H9 (cell line): Measurements from ENCODE around the gene TMPRSS2. TPM values are rescaled to one million over a fixed set of nuclear protein-coding genes. Genes with fewer than 3 reads are reported as not detected.

Experiments used
- DNase-seq: peaks from one replicate; pipeline ENCODE4 v3.0.0-alpha.2; 2017
- H2AFZ ChIP-seq: one replicate; pipeline ENCODE4 v1.6.1; 2013; ENCODE audit warnings: mild to moderate bottlenecking, low read length, control low read depth, moderate library complexity
- H2AK5ac ChIP-seq: 2 replicates; pipeline ENCODE4 v1.6.1; 2013; ENCODE audit warnings: low read length, control low read depth, mixed read lengths; ENCODE audit not compliant: insufficient read length
- H2BK120ac ChIP-seq: one replicate; pipeline ENCODE4 v1.6.1; 2013; ENCODE audit warnings: low read depth, mild to moderate bottlenecking, low read length, control low read depth, inconsistent platforms; ENCODE audit not compliant: poor library complexity, severe bottlenecking
- H2BK12ac ChIP-seq: 2 replicates; pipeline ENCODE4 v1.6.1; 2013; ENCODE audit warnings: low read length, control low read depth, mixed read lengths, low read depth; ENCODE audit not compliant: insufficient read length
- H2BK15ac ChIP-seq: 2 replicates; pipeline ENCODE4 v1.6.1; 2013; ENCODE audit warnings: low read depth, low read length, control low read depth
- H2BK20ac ChIP-seq: one replicate; pipeline ENCODE4 v1.6.1; 2013; ENCODE audit warnings: low read depth, mild to moderate bottlenecking, low read length, control low read depth, inconsistent platforms; ENCODE audit not compliant: poor library complexity, severe bottlenecking
- H2BK5ac ChIP-seq: 2 replicates; pipeline ENCODE4 v1.6.1; 2013; ENCODE audit warnings: low read length, control low read depth, mixed read lengths; ENCODE audit not compliant: insufficient read length
- H3K14ac ChIP-seq: 2 replicates; pipeline ENCODE4 v1.6.1; 2013; ENCODE audit warnings: low read length, control low read depth; ENCODE audit not compliant: insufficient read depth
- H3K18ac ChIP-seq: 2 replicates; pipeline ENCODE4 v1.6.1; 2013; ENCODE audit warnings: low read depth, mild to moderate bottlenecking, mixed read lengths, low read length, control low read depth; ENCODE audit not compliant: insufficient read length
- H3K23ac ChIP-seq: 2 replicates; pipeline ENCODE4 v1.6.1; 2013; ENCODE audit warnings: low read length, control low read depth, mixed read lengths, low read depth; ENCODE audit not compliant: insufficient read length
- H3K23me2 ChIP-seq: 2 replicates; pipeline ENCODE4 v1.6.1; 2013; ENCODE audit warnings: low read depth, mild to moderate bottlenecking, mixed read lengths, low read length, control low read depth; ENCODE audit not compliant: insufficient read length, poor library complexity, severe bottlenecking
- H3K27ac ChIP-seq: 2 replicates; pipeline ENCODE4 v1.5.1; 2013; ENCODE audit warnings: low read length, control low read depth, mixed read lengths, low read depth; ENCODE audit not compliant: insufficient read length
- H3K27me3 ChIP-seq: 2 replicates; pipeline ENCODE4 v1.6.1; 2013; ENCODE audit warnings: low read length, control low read depth, inconsistent platforms; ENCODE audit not compliant: insufficient read depth
- H3K4ac ChIP-seq: 2 replicates; pipeline ENCODE4 v1.6.1; 2013; ENCODE audit warnings: low read depth, mild to moderate bottlenecking, control low read depth, inconsistent platforms, low read length, moderate library complexity
- H3K4me1 ChIP-seq: 2 replicates; pipeline ENCODE4 v1.6.1; 2013; ENCODE audit warnings: low read length, control low read depth, inconsistent platforms; ENCODE audit not compliant: insufficient read depth
- H3K4me2 ChIP-seq: 2 replicates; pipeline ENCODE4 v1.6.1; 2013; ENCODE audit warnings: low read length, control low read depth, mixed read lengths; ENCODE audit not compliant: insufficient read length, insufficient read depth
- H3K56ac ChIP-seq: 2 replicates; pipeline ENCODE4 v1.6.1; 2013; ENCODE audit warnings: low read depth, mild to moderate bottlenecking, mixed read lengths, low read length, control low read depth; ENCODE audit not compliant: insufficient read length
- H3K79me1 ChIP-seq: 2 replicates; pipeline ENCODE4 v1.6.1; 2013; ENCODE audit warnings: low read depth, mild to moderate bottlenecking, moderate library complexity, low read length, control low read depth, inconsistent platforms; ENCODE audit not compliant: insufficient read depth, poor library complexity, severe bottlenecking
- H3K79me2 ChIP-seq: 2 replicates; pipeline ENCODE4 v1.6.1; 2013; ENCODE audit warnings: low read length, control low read depth, inconsistent platforms; ENCODE audit not compliant: insufficient read depth
- H3K9ac ChIP-seq: 2 replicates; pipeline ENCODE4 v1.6.1; 2013; ENCODE audit warnings: low read length, control low read depth, mixed read lengths; ENCODE audit not compliant: insufficient read length; ENCODE audit errors: extremely low read depth
- H3K9me3 ChIP-seq: one replicate; pipeline ENCODE4 v1.6.1; 2013; ENCODE audit warnings: low read depth, low read length, inconsistent platforms; ENCODE audit not compliant: control insufficient read depth
- H3T11ph ChIP-seq: one replicate; pipeline ENCODE4 v1.6.1; 2013; ENCODE audit warnings: mild to moderate bottlenecking, low read length, control low read depth, inconsistent platforms
- H4K20me1 ChIP-seq: one replicate; pipeline ENCODE4 v1.6.1; 2013; ENCODE audit not compliant: control insufficient read depth, insufficient read length, insufficient read depth
- H4K5ac ChIP-seq: 2 replicates; pipeline ENCODE4 v1.6.1; 2013; ENCODE audit warnings: low read depth, mild to moderate bottlenecking, mixed read lengths, low read length, control low read depth; ENCODE audit not compliant: insufficient read length
- H4K8ac ChIP-seq: replicated peaks from 2 replicates; pipeline ENCODE4 v1.6.1; 2013; ENCODE audit warnings: low read length, control low read depth, mixed read lengths, low read depth; ENCODE audit not compliant: insufficient read length
- H4K91ac ChIP-seq: 2 replicates; pipeline ENCODE4 v1.6.1; 2013; ENCODE audit warnings: low read depth, mild to moderate bottlenecking, moderate library complexity, mixed read lengths, low read length, control low read depth; ENCODE audit not compliant: insufficient read length
- H3K27ac Mint-ChIP-seq, 3 experiments: 2 replicates in 2 of 3; 3 replicates in 1 of 3; pipeline ENCODE4 v1.8.0; 2020 to 2021; ENCODE audit warnings: mixed read lengths in 3 of 3, mild to moderate bottlenecking in 1 of 3, moderate library complexity in 1 of 3
- H3K27me3 Mint-ChIP-seq: 2 replicates; pipeline ENCODE4 v1.8.0; 2021; ENCODE audit warnings: low read depth, mild to moderate bottlenecking, moderate library complexity, mixed read lengths
- H3K36me3 Mint-ChIP-seq, 3 experiments: 2 replicates in 2 of 3; 3 replicates in 1 of 3; pipeline ENCODE4 v1.8.0; 2020 to 2021; ENCODE audit warnings: low read depth in 3 of 3, mixed read lengths in 3 of 3; ENCODE audit not compliant: insufficient read depth in 1 of 3
- H3K4me1 Mint-ChIP-seq, 2 experiments: 2 replicates each; pipeline ENCODE4 v1.8.0; 2020; ENCODE audit warnings: mixed read lengths in 2 of 2
- H3K4me3 Mint-ChIP-seq, 2 experiments: 2 replicates in 1 of 2; 3 replicates in 1 of 2; pipeline ENCODE4 v1.8.0; 2020 to 2021; ENCODE audit warnings: mild to moderate bottlenecking in 2 of 2, mixed read lengths in 2 of 2, moderate library complexity in 1 of 2
- H3K9me3 Mint-ChIP-seq, 2 experiments: 2 replicates in 1 of 2; 3 replicates in 1 of 2; pipeline ENCODE4 v1.8.0; 2020; ENCODE audit warnings: mild to moderate bottlenecking in 2 of 2, mixed read lengths in 2 of 2, moderate library complexity in 1 of 2
- WGBS: extraction: QIAGEN DNeasy Blood & Tissue Kit; methylation state at CpG from one replicate; pipeline ENCODE4 v1.1.7; 2013; ENCODE audit warnings: missing lambda C conversion rate, low lambda C conversion rate, mixed read lengths; ENCODE audit not compliant: insufficient read length; ENCODE audit errors: extremely low coverage; 5-methylcytosine and 5-hydroxymethylcytosine counted together
- total RNA-seq: library from RNA; stranded (reverse); gene quantifications from 2 replicates; pipeline ENCODE4 v1.2.1, GENCODE V29; 2021
- TF ChIP-seq, protein P1 (sequence below): fragments of 200-600 bp; sonication (generic); conservative IDR thresholded peaks from 3 replicates; pipeline ENCODE4 v1.8.0; 2021; ENCODE audit warnings: antibody characterized with exemption, mild to moderate bottlenecking

The TMPRSS2 gene
- total RNA-seq, 1 experiment from 2014 or later: 12.1 TPM

- no peak overlapping the region for H4K8ac ChIP-seq
- H3K14ac ChIP-seq: no peak overlapping the region
- H3K27me3 Mint-ChIP-seq: no peaks in the 10 kb centered on the region
- H2BK15ac ChIP-seq: no peak overlapping the region
- H4K91ac ChIP-seq: no peak overlapping the region
- no peak overlapping the region for H3K18ac ChIP-seq
- H2BK5ac ChIP-seq: no peak overlapping the region
- H3K79me1 ChIP-seq: no peaks in the 10 kb centered on the region
- H3K27me3 ChIP-seq: no peaks in the 10 kb centered on the region
- H3K23ac ChIP-seq: no peak overlapping the region
- H2BK120ac ChIP-seq: no peak overlapping the region
- peaks cover 35 to 37% of the 10 kb centered on the region in 2 experiments for H3K4me1 Mint-ChIP-seq
- no peaks in the 10 kb centered on the region for H3K79me2 ChIP-seq
- no peak overlapping the region for H3K4ac ChIP-seq
- H2BK12ac ChIP-seq: no peak overlapping the region
- H2AK5ac ChIP-seq: no peak overlapping the region
- H3K4me1 ChIP-seq: peaks cover 3% of the 10 kb centered on the region; the same call in 1 of the 2 replicates
- no peak for DNase-seq
- no peak overlapping the region for H2AFZ ChIP-seq
- H4K5ac ChIP-seq: no peak overlapping the region
- H3K56ac ChIP-seq: no peak overlapping the region
- H3K27ac Mint-ChIP-seq: peak overlapping the region in 2 of 3 experiments; percentile 7 to 93; a peak in 5 of 7 replicates
- H3K9me3 Mint-ChIP-seq: no peaks in the 10 kb centered on the region; a peak in 1 of 5 replicates
- H3K36me3 Mint-ChIP-seq: peaks cover 0 to 6% (median 4%) of the 10 kb centered on the region in 3 experiments; a peak in 2 of 7 replicates
- no peaks in the 10 kb centered on the region for H4K20me1 ChIP-seq
- H3K9me3 ChIP-seq: no peaks in the 10 kb centered on the region
- no peak overlapping the region for H3K9ac ChIP-seq
- no peak overlapping the region; a peak in 1 of 5 replicates for H3K4me3 Mint-ChIP-seq
- H3T11ph ChIP-seq: no peak overlapping the region
- WGBS: no CpG with 5 or more reads among the region's 3 CpGs
- TF ChIP-seq, protein P1, sequence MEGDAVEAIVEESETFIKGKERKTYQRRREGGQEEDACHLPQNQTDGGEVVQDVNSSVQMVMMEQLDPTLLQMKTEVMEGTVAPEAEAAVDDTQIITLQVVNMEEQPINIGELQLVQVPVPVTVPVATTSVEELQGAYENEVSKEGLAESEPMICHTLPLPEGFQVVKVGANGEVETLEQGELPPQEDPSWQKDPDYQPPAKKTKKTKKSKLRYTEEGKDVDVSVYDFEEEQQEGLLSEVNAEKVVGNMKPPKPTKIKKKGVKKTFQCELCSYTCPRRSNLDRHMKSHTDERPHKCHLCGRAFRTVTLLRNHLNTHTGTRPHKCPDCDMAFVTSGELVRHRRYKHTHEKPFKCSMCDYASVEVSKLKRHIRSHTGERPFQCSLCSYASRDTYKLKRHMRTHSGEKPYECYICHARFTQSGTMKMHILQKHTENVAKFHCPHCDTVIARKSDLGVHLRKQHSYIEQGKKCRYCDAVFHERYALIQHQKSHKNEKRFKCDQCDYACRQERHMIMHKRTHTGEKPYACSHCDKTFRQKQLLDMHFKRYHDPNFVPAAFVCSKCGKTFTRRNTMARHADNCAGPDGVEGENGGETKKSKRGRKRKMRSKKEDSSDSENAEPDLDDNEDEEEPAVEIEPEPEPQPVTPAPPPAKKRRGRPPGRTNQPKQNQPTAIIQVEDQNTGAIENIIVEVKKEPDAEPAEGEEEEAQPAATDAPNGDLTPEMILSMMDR: no peak
- H2BK20ac ChIP-seq: no peak overlapping the region
- no peaks in the 10 kb centered on the region for H3K23me2 ChIP-seq
- H3K4me2 ChIP-seq: no peak overlapping the region
- no peak overlapping the region for H3K27ac ChIP-seq
Observed at GRCh38 chr21:41453761-41454160, 54.2 kb downstream of the TMPRSS2 start.
